Activated gamma-delta T cell treated with anti-CD3 and anti-CD28 coated beads, Interleukin-2, amount 50 U/mL, for 16 hours (primary cell): Measurements from ENCODE around the gene BACH2.

Experiments
- DNase-seq: peaks from one replicate; pipeline ENCODE4 v3.0.0-alpha.2; 2020; ENCODE audit warnings: low read depth

BACH2 gene

DNA sequence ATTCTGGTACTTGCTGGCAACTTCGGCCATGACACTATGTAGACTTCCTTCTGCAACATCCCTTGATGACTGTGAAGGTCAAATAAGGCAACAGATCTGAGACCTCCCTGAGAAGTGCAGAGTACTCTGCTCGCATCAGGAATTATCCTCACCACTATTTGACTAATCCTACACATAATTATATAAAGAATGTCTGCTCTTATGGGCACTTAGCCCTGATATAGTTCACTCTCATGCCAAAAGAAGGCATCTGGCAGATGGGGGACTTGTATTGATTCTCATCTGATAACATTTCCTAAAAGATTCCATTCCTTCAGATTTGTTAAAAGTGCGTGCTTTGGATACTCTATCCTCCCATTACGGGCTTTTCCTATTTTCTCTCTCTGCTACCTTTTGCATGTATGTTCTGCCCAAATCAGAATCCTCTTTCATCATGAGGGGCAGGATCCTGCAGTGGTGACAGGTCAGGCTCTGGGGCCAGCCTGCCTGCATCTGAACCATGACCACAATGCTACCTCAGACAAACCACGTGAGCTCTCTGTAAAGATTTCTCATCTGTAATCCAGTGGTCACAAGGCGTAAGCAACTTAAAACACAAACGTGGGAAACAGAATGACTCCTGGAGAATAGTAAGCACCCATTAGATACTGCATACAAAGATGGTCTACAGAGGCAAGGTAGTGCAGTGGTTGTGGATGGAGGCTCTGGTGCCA is 268.4 kb downstream of the BACH2 start:
- no peak for DNase-seq

DNA sequence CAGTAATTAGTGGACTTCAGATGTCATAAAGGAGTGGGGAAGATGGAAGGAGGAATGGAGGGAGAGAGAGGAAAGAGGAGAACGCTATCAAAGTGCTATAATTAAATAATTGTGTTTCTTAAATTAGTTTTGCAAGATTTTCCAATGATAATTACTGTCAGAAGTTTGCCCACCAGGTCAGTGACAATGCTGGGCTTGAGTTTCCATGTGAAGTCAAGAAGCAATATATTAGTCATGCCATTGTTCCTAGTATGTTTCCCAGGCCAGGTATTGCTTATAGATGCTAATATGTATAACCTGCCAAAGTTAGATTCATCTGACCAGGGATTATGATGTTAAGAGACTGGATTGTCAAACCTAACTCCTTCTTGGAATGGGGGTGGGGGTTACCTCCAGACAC is 270.4 kb downstream of the BACH2 start:
- DNase-seq, result no peak

DNA sequence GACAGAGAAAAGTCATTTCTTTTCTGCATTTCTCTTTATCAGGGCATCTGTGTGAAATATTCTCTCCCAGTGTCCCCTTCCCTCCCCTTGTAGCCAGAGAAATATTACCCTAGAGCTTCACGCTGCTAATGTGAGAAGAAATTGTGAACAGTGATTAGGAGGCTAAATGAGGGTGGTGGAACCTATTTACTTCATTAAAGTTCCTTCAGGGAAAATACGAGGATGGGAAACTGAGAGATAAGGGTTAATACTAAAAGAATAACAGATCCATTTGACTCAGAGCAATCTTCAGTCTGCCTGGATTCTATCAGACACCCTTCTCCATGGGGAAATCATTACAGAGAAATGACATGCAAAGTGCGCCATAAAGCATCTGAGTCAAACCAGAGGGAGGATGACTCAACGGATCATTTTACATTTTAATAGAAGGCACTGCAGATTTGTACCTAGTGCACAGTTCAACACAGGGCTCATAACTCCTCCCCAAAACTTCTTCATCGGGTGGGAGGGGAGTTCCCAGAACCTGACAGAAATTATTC is 271.1 kb downstream of the BACH2 start:
- peak; percentile 20 for DNase-seq

DNA sequence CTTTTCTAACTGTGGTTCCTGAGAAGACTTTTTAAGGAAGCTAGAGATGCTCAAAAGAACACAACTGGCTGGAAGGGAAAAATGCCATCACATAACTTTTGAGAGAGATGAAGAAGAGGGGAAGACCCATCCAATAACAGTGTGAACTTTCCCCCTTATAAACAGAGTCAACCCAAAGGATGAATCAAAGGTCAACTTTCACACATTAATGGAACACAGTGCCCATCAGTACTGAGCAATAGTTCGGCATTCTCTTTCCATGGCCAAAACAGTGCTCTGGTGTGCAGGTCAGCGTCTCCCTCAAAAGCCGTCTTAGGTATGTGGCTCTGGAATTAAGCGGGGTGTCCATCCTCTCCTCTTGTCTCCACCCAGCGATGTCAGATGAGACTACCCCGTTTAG is 272.0 kb downstream of the BACH2 start:
- DNase-seq, result no peak

DNA sequence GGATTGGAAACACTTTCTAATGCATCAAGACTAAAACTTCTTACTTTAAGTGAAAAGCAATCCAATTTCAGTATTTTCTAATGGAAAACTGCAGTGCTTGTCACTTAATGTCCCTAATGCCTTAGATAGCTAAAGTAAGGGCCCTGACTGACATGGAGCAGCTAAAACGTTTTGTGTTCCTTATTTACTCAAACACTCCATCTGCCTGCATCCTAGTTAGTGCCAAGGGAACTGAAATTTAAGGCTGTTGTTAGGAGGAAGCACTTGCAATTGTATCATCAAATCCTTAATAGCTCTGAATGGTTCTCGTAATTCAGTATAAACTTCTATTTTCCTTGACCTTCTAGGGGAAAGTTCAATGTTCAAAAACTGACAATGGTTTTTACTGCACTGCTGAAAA is 274.9 kb downstream of the BACH2 start:
- DNase-seq, result no peak

DNA sequence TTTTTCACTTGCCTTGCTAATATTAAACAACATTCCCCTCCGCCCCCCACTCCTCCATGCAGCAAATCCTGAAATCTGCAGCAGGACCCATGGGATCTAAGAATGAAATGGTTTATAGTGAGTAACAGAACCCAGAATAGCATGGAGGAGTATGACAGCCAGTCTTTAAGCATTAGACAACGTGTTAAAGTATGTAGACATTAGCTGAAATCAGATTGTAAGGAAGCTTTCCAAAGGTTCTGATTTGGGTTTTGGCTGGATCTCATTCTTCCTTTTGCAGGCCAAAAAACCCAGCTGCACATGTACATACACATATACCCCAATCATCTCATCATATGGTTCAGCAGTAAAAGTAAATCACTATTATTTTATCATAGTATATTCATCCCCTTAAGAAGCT is 275.9 kb downstream of the BACH2 start:
- no peak for DNase-seq

DNA sequence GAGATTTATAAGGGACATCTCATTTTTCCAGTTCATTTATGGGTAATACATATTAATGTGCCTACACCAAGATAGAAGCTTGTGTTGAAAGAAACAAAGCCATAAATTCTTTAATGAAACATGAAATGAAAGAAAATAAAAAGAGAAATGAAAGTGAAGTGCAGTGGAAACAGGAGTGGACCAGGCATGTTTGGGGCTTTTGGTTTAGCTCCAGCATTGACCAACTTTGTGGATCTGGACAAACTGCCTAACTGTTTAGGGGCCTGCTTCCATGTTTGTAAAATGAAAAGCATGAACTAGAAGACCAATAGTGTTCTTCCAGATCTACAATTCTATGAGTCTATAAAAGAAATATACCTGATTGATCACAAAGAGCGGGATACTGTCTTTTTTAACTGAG is 277.4 kb downstream of the BACH2 start:
- DNase-seq, result no peak

DNA sequence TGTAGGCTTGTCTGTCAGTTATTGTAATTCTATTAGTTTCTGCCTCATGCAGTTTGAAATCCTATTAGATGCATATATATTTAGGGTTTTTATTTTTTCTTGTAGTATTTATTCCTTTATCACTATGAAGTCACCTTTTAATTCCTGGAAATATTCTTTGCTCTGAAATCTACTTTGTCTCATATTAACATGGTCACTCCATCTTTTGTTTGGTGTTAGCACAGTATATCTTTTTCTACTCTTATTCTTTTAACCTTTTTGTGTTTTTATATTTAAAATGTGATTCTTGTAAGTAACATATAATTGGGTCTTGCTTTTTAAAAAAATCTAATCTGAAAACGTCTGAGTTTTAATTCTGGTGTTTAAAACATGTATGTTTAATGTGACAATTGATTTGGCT is 280.8 kb downstream of the BACH2 start:
- no peak for DNase-seq

DNA sequence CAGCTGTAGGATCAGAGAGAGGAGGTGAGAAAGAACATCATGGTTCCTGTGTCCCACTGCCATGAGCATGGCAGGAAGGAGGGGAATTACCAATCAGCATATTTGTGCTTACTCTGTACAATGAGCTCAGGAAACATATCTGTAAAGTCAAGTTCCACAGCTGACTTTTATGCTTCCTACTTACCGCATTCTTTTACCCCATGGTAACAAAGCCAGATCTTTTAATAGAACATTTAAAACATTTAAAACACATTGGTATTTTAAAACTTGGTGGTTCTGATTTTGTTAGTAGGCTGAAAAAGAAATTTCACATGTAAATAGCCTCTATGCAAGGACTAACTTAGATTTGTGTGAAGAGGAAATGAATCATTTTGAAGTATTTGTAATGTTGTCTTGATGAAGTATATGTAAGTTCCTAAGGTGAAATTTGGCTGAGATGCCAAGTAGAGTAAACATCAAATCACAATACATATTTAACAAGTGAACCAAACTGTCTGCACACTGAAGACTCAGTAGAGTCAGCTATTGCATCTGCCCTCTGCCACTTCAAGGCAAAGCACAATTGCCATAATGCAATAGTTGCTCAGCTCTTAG is 287.6 kb downstream of the BACH2 start:
- DNase-seq, result no peak

DNA sequence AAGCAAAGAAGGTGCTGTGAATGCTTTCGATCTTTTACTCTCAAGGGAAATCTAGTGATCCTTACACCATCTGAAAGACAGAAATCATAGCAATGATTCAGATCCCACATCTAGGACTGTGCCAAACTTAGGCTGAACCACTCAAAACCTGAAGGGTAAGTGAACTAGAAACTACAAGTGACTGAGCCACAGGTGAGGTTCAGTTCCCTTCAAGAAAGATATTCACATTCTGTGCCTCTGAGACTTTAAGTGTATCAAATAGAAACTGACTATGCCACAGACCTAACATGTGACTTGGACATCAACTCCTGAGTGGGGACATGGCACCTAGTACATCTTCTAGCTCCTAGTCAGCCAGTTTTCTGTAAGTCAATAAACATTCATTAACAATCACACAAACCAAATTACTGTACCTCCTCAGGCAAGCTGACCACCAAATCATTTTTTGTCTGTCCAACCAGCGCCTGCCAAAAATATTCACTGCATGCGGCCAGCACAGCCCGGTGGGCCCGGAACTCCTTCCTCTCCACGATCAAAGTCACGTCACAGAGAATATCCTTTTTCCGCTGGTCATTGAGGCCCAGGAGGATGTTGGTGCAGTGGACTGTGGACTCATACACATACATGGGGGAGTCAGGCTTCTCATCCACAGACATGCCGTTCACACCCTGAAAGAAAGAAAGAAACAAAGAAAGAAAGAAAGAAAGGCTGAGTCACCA is 288.3 kb downstream of the BACH2 start:
- DNase-seq, result no peak

DNA sequence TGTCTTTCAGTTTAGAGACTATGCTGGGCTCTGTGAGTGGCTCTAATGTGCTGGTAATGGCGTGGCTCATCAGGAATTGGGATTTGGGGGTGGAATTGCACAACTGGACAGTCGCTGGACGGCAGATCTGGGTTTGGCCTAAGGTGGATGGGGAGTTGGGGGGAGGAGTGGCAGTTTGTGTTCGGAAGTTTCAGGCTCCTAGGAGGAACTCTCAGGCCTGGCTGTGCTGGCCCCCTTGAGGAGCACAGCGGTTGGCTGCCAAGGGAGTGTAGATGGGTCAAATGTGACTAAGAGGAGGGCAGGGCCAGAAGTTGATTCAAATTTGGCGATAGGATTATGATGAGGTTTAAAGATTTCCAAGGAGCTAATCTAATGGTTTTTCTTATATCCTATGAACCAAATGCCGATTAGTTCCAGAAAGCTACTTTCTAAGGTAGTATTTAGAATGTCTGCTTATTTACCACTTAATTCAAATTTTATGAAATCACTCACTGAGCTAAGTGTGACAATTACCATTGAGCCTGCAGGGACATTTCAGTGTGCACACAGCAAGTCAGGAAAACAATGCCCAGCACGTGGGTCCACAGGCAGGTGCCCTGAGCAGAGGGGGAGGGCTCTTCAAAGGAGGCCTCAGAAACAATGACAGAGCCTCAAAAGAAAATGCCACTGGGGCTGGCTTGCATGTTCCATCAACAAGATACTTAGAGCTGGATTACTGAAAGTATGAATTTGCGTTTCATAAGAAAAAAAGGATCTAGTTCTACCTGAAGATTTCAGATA is 291.4 kb downstream of the BACH2 start:
- DNase-seq, result no peak

DNA sequence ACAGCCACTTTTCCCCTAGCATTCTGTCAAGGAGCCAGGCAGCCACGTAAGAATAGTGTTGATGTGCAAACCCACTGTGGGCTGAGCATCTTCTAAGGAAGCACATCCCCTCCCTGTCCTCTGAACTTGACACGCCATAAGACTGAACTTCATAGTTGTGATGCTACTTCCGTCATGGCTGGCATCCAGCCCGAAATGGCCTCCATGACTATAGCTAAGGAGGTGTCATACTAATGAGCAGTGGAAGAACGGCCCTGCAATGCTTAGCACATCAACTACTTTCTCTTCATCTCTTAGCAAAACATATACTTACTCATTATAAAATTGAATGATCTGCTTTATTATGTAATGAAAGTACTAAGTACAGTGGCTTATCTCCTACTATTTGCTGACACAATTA is 292.1 kb downstream of the BACH2 start:
- no peak for DNase-seq

DNA sequence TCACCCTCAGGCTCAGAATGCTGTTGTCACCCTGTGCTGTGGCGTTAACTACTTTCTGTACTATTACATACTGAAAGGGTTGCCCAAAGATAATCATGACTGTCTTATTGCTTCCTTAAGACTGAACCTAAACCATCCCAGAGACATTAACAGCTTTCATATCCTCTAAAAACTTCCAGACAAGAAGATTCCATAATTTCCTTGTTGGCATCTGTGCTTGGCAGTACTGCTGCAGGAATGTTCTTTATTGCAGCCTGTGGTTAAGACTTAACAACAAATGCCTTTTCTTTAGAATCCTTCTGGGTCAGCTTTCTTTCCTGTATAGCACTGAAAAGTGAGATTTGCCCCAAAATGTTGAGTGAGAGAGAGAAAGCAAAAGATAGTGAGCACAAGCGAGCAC is 292.7 kb downstream of the BACH2 start:
- DNase-seq, result no peak

DNA sequence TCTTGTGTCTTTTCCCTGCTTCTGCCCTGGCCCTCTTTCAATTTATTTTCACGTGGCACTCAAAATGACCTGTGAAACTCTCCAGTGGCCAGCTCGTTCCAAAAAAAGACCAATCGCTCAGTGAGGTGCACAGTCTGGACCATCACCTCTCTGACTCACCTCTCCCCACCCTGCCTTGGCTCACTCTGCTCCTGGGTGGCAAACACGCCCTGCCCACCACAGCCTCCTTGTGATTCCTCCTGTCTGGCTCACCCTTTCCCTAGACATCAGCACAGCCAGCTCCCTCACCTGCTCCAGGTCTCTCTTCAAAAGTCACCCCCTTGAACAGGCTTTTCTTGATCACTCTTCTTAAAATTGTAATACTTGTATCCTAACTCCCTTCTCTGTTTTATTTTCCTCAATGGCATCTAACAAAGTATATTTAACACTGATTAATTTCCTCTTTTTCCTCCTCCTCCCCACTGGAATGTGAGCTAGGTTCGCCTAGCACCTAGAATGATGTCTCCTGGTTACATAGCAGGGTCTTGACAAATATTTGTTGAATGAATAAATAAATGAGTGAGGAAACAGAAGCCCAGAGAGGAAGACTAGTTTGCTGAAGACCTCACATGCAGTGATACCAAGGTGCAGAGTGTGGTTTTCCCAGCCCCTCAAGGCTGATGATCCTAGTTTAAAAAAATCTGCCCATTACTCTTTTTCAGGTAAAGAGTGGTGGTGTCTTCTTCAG is 293.4 kb downstream of the BACH2 start:
- DNase-seq, result no peak

DNA sequence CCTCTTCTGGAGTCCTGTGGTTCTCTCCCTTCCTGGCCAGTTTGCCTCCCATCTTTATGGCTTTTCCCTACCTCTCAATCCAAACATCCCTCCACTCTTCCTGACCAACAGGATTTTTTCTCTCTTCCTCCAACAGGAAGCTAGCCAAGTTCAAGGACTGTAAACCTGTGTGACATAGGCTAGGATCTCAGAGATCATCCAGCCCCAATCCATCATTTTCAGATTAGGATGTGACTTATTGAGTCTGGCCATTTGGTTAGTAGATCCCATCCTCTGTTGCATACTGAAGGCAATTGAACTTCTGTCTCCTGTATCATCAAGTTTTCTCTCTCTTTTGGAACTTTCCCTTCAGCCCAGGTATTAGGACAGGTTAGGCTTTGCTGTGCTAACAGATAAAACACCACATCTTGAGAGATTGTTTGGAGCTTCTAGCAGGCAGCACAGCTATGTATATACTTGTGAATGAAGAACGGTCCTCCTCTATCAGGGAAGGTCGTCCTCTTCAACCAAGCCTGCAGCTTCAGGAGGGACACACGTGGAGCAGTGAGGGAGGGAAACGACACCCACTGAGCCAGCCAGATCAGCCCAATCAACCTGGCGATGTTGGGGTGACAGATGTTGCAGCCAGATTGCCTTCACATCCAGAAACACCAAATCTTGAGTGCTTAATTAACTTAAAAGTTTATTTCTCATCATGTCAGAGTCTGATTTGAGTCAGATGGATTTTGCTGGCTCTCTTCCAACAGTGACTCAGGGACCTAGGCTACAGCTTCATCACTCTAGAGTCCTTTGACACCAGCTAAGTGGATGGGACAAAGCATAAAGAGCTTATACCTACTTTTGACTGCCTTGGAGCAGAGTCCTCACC is 295.5 kb downstream of the BACH2 start:
- peak; percentile 17 for DNase-seq

DNA sequence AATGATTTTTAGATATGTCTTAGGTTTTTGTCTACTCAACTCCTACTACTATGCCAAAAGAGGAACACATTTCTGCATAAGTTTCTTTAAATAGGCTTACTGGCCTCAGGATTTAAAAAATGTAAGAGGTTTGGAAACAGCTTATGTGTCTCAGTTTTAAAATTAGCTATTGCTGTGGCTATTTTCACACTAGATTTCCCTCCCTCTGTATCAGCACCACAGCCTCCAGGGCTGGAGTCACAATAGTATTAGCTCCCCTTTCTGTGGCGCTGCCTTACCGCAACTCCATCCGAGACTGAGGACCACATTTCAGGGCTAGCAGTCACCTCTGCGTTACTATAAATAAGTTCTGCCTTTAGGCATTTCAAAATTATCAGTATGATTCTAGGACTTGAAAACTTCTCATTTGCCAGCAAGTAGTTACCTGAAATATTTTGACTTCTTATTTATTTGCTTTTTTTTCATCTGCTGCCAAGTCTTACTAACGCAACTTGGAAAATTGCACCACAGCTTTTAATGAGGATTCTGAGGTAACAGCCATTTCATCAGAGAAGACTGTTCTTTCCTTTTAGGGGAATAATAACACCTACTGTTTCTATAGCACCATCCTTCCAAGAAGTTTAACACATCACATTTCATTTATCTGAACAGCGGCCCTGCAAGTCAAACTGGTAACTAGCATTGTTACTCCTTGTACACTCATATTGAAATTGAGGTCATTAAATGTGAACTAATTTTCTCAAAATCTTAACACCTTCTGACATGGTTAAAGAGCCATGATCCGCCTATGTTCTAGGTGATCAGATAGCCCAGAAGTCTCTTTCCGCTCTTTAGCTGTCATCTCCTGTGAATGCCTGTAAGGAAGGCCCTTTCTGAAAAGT is 296.5 kb downstream of the BACH2 start:
- DNase-seq, result no peak

DNA sequence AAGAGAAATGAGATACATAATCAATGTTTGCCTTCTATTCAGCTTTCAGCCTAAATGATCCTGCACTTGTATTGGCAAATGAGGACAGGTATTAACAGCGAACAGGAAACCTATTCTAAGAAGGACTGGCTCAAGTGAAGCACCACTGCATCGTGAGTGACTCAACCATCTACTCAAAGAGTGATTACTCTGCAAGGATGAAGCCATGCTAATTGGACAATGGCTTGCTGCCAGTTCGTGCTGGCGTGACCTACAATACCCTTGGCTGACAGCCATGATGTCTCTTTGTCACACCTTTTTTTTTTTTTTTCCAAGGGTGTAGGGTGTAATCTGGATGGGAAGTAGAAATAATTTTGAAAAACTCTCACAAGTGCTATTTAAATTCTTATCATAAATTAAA is 297.5 kb downstream of the BACH2 start:
- DNase-seq, result no peak

DNA sequence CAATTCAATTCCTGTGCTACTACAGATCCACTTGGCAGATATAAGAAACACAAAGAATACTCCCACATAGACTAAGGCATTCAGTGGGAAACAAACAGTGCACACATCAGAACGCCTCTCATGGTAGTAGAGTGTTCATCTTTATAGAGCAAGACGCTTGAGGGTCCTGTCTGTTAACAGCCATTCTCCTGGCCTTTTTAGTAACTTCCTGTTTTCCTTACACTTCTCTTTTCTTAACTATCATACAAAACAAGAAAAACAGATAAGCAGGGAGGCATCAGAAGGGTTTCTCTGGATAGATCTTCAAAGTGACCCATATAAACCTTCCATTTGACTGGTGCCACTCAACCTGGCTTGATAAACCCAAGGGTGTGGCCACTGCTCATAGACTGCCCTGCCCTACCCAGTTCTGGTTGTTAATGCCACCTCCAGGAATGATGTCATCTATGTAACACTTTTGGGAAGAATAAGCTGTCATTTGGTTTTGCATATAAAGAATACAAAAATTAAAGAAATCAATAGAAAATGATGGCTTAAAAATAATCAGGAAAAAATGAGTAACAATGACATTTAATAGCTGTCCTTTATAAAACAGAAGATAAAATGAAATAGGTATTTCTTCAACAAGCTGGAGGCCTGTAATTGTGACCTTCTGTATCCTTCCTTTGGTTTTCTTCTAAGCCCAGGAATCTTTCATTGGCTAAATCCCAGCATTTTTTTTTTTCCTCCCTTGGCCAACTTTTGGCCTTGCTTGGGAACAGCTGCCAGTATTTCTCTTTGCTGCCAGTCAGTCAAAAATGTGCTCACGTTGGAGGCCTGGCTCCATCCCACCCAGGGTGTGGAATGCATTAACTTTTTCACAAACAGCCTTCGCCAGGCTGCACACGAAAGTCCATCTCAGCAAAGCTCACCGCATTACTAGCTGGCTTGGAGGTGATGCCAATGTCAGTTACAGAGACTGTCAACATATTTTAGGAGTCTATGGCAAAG is 298.9 kb downstream of the BACH2 start:
- no peak for DNase-seq

DNA sequence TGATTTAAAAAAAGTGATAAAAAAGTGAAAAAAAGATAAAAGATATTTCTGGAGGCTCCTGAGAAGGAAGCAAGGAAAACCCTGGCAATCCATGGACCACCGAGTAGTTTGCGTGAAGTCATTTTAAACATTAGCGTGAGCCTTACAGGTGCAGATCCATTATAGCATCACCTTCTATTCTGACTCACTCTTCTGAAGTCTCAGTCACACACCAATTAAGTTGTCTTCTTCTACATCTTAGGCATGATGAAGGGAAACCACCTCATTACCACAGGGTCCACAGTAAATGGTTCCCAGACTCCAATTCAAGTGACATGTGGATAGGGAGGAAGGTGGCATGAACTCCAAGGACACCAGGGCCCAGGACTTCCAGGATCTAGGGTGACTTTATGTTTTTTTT is 303.2 kb downstream of the BACH2 start:
- DNase-seq, result no peak
